ENCODE measurements around the gene TMEM168. TPM values are rescaled to one million over a fixed set of nuclear protein-coding genes. Genes with fewer than 3 reads are reported as not detected.

Gene TMEM168
- polyA plus RNA-seq, 1 donor (not counting 4 experiments of a cell fraction or from before 2014, with no cell fraction given): 32.8 TPM

GRCh38 chr7:112743811-112744210 lies 46.4 kb downstream of the TMEM168 start:
- Histone ChIP-seq H3K4me2 (ENCODE audit: control insufficient read depth, extremely low read depth, insufficient read depth, low read depth, low read length) (no peak overlapping the region), H2AFZ (ENCODE audit: control insufficient read depth, low read length) (no peak overlapping the region), H3K9me3 (ENCODE audit: control insufficient read depth, low read depth, low read length) (no peaks in the 10 kb centered on the region), H3K4me1 (ENCODE audit: control insufficient read depth, extremely low read depth, insufficient read depth, low read length) (no peaks in the 10 kb centered on the region), H3K4me3 (ENCODE audit: control insufficient read depth in 2 of 3, extremely low read depth in 1 of 3, insufficient read depth in 2 of 3, low read depth in 1 of 3, low read length in 3 of 3) (no peak overlapping the region), H3K79me2 (ENCODE audit: control insufficient read depth, insufficient read depth, low read length) (no peaks in the 10 kb centered on the region), H3K36me3 (ENCODE audit: control insufficient read depth in 2 of 2, extremely low read depth in 1 of 2, insufficient read depth in 2 of 2, low read length in 2 of 2) (no peaks in the 10 kb centered on the region), H3K9me1 (ENCODE audit: control insufficient read depth, extremely low read depth, insufficient read depth, low read length) (no peaks in the 10 kb centered on the region), H3K27ac (ENCODE audit: control insufficient read depth, insufficient read depth, low read length) (no peak overlapping the region), H4K20me1 (ENCODE audit: control insufficient read depth, extremely low read depth, insufficient read depth, low read length) (no peaks in the 10 kb centered on the region), H3K27me3 (ENCODE audit: control insufficient read depth, extremely low read depth, insufficient read depth, low read length) (no peaks in the 10 kb centered on the region), H3K9ac (ENCODE audit: control insufficient read depth, extremely low read depth, insufficient read depth, low read length) (no peak overlapping the region)
- dilution Hi-C loops (cut with MboI; ENCODE audit: extremely low pct_ligation_motif_present, low sequenced_read_pairs): no loop called here
- DNase-seq (ENCODE audit: low read depth, low spot score) (no peak), FAIRE-seq (no peak)
- TF ChIP-seq CTCF (optimal IDR thresholded peaks at IDR 0.05 in 1 of 3, IDR thresholded peaks at IDR 0.05 in 1 of 3, conservative IDR thresholded peaks at IDR 0.05 in 1 of 3; ENCODE audit: extremely low read depth in 1 of 3, insufficient read depth in 2 of 3, low read length in 3 of 3): no peak
- TF ChIP-seq EZH2 (IDR thresholded peaks at IDR 0.05; ENCODE audit: low read length): no peak

DNA sequence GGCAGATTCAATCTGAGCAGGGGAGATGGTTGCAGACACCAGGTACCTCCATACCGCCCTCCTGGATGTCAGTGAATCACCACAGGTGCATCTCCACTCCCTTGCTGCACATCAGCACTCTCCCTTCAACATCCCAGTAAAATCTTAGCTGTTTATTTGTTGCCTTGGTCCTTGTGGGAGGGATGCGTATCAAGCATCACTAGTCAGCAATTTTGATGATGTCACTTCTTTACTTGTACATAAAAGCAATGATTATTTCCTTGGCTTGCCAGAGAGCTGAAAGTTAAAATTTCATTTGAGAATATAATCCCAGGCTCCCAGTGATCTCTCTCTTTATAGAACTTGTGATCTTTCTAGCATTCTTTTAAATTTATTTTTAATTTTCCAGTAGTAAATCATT lies 49.5 kb downstream of the TMEM168 start:
- H3K9me1 ChIP-seq (ENCODE audit: control insufficient read depth, extremely low read depth, insufficient read depth, low read length): no peaks in the 10 kb centered on the region
- no peak for DNase-seq (ENCODE audit: low read depth, low spot score)
- H3K27me3 ChIP-seq (ENCODE audit: control insufficient read depth, extremely low read depth, insufficient read depth, low read length): no peaks in the 10 kb centered on the region
- no peaks in the 10 kb centered on the region for H3K9me3 ChIP-seq (ENCODE audit: control insufficient read depth, low read depth, low read length)
- H3K4me1 ChIP-seq (ENCODE audit: control insufficient read depth, extremely low read depth, insufficient read depth, low read length): no peaks in the 10 kb centered on the region
- H3K36me3 ChIP-seq (ENCODE audit: control insufficient read depth in 2 of 2, extremely low read depth in 1 of 2, insufficient read depth in 2 of 2, low read length in 2 of 2): no peaks in the 10 kb centered on the region
- TF ChIP-seq EZH2 (IDR thresholded peaks at IDR 0.05; ENCODE audit: low read length) (no peak), CTCF (optimal IDR thresholded peaks at IDR 0.05 in 1 of 3, IDR thresholded peaks at IDR 0.05 in 1 of 3, conservative IDR thresholded peaks at IDR 0.05 in 1 of 3; ENCODE audit: extremely low read depth in 1 of 3, insufficient read depth in 2 of 3, low read length in 3 of 3) (no peak)
- H4K20me1 ChIP-seq (ENCODE audit: control insufficient read depth, extremely low read depth, insufficient read depth, low read length): no peaks in the 10 kb centered on the region
- no peak for FAIRE-seq
- H3K79me2 ChIP-seq (ENCODE audit: control insufficient read depth, insufficient read depth, low read length): no peaks in the 10 kb centered on the region
- no peak overlapping the region for H3K4me3 ChIP-seq (ENCODE audit: control insufficient read depth in 2 of 3, extremely low read depth in 1 of 3, insufficient read depth in 2 of 3, low read depth in 1 of 3, low read length in 3 of 3)
- H2AFZ ChIP-seq (ENCODE audit: control insufficient read depth, low read length): no peak overlapping the region
- no peak overlapping the region for H3K9ac ChIP-seq (ENCODE audit: control insufficient read depth, extremely low read depth, insufficient read depth, low read length)
- no peak overlapping the region for H3K27ac ChIP-seq (ENCODE audit: control insufficient read depth, insufficient read depth, low read length)
- no peak overlapping the region for H3K4me2 ChIP-seq (ENCODE audit: control insufficient read depth, extremely low read depth, insufficient read depth, low read depth, low read length)
- dilution Hi-C loops (cut with MboI; ENCODE audit: extremely low pct_ligation_motif_present, low sequenced_read_pairs): no loop called here
